Measurements from ENCODE around the gene PDP2.

The PDP2 gene

DNA sequence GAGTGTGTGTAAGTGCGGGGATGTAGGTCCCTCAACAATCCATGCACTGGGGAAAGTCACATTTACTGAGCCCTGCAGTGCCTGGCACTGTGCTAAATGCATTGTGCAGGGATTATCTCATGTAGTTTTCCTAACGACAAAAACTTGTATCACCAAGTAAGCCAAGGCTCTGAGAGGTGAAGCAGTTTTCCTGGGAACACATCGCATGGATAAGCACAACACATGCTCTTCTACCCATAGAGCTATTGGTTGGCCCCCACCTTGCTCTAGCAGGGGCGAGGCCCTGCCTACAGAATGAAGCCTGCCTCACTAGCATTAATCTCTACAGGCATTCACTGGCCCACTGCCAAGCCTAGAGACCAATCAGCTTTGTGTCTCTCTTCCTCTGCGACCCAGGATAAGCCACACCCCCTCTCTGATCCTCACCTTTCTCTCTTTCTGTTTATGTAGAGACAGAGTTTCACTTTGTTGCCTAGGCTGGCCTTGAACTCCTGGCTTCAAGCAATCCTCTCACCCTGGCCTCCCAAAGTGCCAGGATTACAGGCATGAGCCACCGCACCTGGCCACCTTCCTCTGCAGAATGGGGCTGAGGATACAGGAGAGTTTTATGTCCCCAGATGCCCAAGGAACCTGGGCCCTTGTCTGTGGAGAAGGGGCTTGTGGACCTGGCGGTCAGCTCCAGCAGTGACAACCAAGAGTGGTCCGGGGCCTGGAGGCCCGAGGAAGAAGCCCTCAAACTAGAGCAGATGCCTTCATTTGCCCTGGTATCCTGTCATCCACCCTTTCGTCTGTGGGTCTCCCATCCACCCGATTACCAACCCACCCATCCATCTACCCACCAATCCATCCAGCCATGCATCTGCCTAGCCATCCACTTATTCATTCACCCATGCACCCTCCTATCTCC, 25.6 kb downstream of the PDP2 start:
- DNase-seq (ENCODE audit: low read depth in 2 of 2) = no peak

DNA sequence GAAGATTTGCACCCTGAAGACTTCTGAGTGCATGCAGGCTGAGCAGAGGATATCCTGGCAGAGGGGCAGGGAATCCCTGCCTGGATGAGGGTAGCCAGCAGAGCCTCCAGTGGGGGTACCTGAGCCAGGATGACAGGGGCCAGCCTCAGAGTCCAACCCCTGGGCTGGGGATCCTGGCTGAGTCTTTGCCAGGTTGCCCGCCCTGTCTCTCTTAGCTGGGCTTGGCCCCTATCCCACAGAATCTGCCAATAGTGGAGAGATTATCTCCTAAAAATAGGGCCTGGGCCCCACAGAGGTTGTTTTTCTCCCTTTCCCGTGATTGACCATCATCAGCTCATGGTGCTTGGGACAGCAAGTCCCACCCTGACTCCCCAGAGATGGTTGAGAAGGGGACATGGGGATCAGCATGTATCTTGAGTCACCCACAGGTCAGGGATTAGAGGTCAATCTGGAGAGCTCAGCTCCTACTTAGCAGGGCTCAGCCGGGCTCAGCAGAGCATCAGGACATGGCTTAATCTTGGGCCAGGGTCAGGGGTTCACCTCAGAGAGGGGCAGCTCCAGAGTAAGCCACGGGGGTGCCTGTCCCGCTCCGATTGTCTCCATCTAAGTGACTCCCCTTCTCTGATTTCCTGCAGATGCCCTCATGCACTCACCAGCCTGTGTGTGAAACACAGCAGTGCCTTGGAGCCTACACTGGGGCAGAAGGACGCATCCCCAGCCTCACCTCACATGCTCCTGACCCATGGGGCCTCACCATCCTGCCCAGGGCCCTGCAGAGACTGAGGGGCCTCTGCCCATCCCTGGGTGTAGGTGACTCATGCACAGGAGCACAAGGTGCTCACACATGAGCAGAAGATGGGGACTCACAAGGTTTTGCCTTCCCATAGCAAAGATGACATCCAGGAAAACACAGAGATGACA, 26.9 kb downstream of the PDP2 start:
- no peak for TF ChIP-seq CTCF (IDR thresholded peaks at IDR 0.05; ENCODE audit: low read depth, low read length)
- no peak overlapping the region for H3K4me3 ChIP-seq (replicated peaks in 1 of 2; ENCODE audit: low read depth in 2 of 2, low read length in 2 of 2)
- DNase-seq (ENCODE audit: low read depth in 2 of 2) = no peak

More for the DNA sequence above, 25.6 kb downstream of the PDP2 start:
- TF ChIP-seq CTCF (IDR thresholded peaks at IDR 0.05; ENCODE audit: low read depth, low read length) = no peak
- no peak overlapping the region for H3K4me3 ChIP-seq (replicated peaks in 1 of 2; ENCODE audit: low read depth in 2 of 2, low read length in 2 of 2)

DNA sequence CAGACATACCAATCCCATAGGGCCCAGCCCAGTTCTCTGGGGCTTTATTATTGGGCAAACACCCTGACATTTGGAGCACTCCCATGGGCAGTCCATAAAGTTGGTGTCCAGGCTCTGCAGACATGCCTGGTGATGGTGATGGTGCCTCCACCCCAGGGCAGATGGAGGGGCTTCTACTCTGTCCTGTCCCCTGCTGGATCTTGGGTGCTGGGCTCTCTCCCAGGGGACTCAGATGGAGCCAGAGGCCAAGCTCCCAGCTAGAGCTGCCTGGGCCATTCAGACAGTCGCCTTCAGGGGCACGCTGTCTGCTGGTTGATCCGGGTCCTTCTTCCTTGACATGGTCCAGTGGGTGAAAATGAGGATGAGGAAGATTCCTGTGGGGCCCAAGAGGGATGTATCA, 27.8 kb downstream of the PDP2 start:
- TF ChIP-seq CTCF (IDR thresholded peaks at IDR 0.05; ENCODE audit: low read depth, low read length) = no peak
- DNase-seq (ENCODE audit: low read depth in 2 of 2) = no peak
- H3K4me3 ChIP-seq (replicated peaks in 1 of 2; ENCODE audit: low read depth in 2 of 2, low read length in 2 of 2) = no peak overlapping the region

DNA sequence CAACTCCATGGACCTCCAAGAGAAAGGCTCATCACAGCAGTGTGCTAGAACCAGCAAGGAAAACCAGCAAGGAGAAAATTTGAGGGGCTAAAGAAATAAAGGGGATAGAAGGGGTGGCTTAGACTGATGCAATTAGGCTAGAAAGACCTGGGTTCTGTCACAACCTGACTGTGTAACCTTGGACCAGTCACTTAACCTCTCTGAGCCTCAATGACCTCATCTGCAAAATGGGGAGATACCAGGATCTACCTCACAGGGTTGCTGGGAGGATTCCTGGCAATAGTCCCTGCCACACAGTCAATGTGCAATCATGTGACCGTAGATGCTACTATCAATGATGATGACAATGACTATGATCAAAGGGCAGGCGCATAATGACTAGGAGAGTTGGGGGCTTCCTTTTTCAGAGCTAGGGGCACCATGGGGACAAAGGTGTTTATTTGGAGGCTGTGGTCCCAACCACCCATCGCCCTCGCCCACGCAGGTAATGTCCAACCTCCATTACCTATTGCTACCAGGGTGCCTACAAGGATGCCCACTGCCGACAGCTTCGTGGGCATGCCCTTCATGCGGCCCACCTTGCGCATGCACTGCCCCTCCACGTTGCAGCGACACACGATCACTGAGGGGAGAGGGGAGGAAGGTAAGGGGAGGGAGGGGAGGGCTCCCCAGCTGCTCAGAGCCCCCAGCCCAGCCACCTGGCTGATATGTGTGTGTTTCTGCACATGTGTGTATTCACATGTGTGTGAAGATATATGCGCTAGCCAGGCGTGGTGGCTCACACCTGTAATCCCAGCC, 28.6 kb downstream of the PDP2 start:
- TF ChIP-seq CTCF (IDR thresholded peaks at IDR 0.05; ENCODE audit: low read depth, low read length) = no peak
- no peak overlapping the region for H3K4me3 ChIP-seq (replicated peaks in 1 of 2; ENCODE audit: low read depth in 2 of 2, low read length in 2 of 2)
- no peak for DNase-seq (ENCODE audit: low read depth in 2 of 2)

DNA sequence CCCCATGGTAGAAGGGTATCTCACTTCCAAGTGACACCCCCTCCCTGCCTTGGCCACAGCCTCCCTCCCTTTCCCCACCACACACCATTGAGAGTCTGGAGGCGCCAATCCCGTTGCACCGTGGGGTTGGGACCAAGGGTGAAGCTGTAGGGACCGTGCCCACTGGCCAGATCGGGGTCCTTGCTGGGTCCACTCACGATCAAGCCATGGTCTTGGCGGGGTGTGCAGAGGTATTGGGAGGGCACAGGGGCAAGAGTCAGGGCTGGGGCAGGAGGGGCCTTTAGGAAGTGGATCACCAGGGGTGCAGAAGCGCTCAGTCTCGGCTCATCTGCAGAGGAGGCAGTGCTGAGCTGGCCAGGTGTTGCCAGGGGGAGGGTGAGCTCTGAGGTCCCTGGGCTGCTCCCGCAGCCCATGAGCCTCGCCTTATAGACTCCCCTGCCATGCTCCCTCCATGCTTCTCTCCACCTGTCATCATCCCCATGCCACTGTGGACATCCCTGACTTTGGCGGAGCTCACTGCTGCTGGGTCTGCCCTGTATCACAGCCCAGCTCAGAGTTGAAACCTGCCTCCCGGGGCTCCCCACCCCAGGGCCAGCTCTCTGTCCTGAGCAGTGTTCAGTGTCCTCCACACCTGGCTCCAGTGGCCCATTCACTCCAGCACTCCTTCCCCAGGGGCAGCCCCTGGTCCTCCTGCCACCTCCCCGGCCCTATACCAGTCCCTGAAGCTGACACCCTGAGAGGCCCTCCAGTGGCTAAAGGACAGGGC, 30.0 kb downstream of the PDP2 start:
- DNase-seq (ENCODE audit: low read depth in 2 of 2) = no peak
- TF ChIP-seq CTCF (IDR thresholded peaks at IDR 0.05; ENCODE audit: low read depth, low read length) = no peak
- no peak overlapping the region for H3K4me3 ChIP-seq (replicated peaks in 1 of 2; ENCODE audit: low read depth in 2 of 2, low read length in 2 of 2)

Measured in cardiac fibroblast (primary cell).